Endometrium (tissue), 2 donors: ENCODE data around the gene LDLRAD2.
"Not testable (repeated sequence)": the region's sequence is repeated elsewhere in the genome, so short reads cannot be mapped to it uniquely, and the experiment has no call there.

Experiments used
- FAIRE-seq: peaks from 2 replicates; lab custom pipeline; 2012; peaks lifted over from hg19 to GRCh38; lab: Jason Lieb, UNC
- donor health status: control.
- donor health status: control.

Gene LDLRAD2

GRCh38 chr1:21824926-21825325 lies 12.9 kb downstream of the LDLRAD2 start:
- no peak for FAIRE-seq

GRCh38 chr1:21825393-21825792 lies 13.3 kb downstream of the LDLRAD2 start:
- no peak for FAIRE-seq

GRCh38 chr1:21826694-21827093 lies 14.6 kb downstream of the LDLRAD2 start:
- FAIRE-seq: not testable (repeated sequence)

GRCh38 chr1:21827141-21827679 lies 15.1 kb downstream of the LDLRAD2 start:
- FAIRE-seq: no peak

GRCh38 chr1:21828075-21828474 lies 16.0 kb downstream of the LDLRAD2 start:
- no peak for FAIRE-seq

- no peak for FAIRE-seq
These were observed 16.6 kb downstream of the LDLRAD2 start for GRCh38 chr1:21828506-21829210.

- FAIRE-seq: no peak
These were observed 17.2 kb downstream of the LDLRAD2 start for GRCh38 chr1:21829294-21829693.

GRCh38 chr1:21830792-21831453 lies 18.9 kb downstream of the LDLRAD2 start:
- no peak for FAIRE-seq

GRCh38 chr1:21831454-21831970 lies 19.4 kb downstream of the LDLRAD2 start:
- FAIRE-seq: no peak

- FAIRE-seq: no peak
These were observed 21.4 kb downstream of the LDLRAD2 start for GRCh38 chr1:21833392-21833976.

GRCh38 chr1:21834094-21834493 lies 22.0 kb downstream of the LDLRAD2 start:
- FAIRE-seq: no peak

- no peak for FAIRE-seq
These were observed 22.6 kb downstream of the LDLRAD2 start for GRCh38 chr1:21834666-21835065.

- no peak for FAIRE-seq
These were observed 23.9 kb downstream of the LDLRAD2 start for GRCh38 chr1:21836010-21836409.

- no peak for FAIRE-seq
These were observed 24.7 kb downstream of the LDLRAD2 start for GRCh38 chr1:21836729-21837128.

- no peak for FAIRE-seq
These were observed 25.4 kb downstream of the LDLRAD2 start for GRCh38 chr1:21837476-21837875.

- FAIRE-seq: no peak
These were observed 26.5 kb downstream of the LDLRAD2 start for GRCh38 chr1:21838359-21839157.

GRCh38 chr1:21839337-21840037 lies 27.4 kb downstream of the LDLRAD2 start:
- FAIRE-seq: no peak

GRCh38 chr1:21840981-21841380 lies 28.9 kb downstream of the LDLRAD2 start:
- FAIRE-seq: no peak

GRCh38 chr1:21841852-21842466 lies 29.9 kb downstream of the LDLRAD2 start:
- FAIRE-seq: no peak

GRCh38 chr1:21842606-21843162 lies 30.6 kb downstream of the LDLRAD2 start:
- no peak for FAIRE-seq

GRCh38 chr1:21843208-21843607 lies 31.1 kb downstream of the LDLRAD2 start:
- no peak for FAIRE-seq
